Neural progenitor cell (in vitro differentiated cells): Measurements from ENCODE around the gene NODAL.

ENCODE experiments used
- CTCF ChIP-seq: fragments of 200-600 bp; sonication (generic); IDR thresholded peaks from 2 replicates; pipeline ENCODE4 v1.5.1; 2017; ENCODE audit warnings: antibody characterized with exemption, mild to moderate bottlenecking
- EZH2 ChIP-seq: fragments of 200-600 bp; sonication (generic); IDR thresholded peaks from 2 replicates; pipeline ENCODE4 v1.6.1; 2017; ENCODE audit warnings: antibody characterized with exemption, mild to moderate bottlenecking, moderate library complexity

GRCh38 chr10:70456164-70456563, 14.7 kb upstream of the NODAL start:
- TF ChIP-seq CTCF (no peak), EZH2 (no peak)
